Parathyroid adenoma (tissue), 2 donors: Measurements from ENCODE around the gene LYPLA2.

Source experiments
- H2AFZ ChIP-seq: fragments of 300-600 bp; sonication (generic); one replicate; pipeline ENCODE4 v1.7.0; 2017; ENCODE audit warnings: antibody characterized with exemption, mild to moderate bottlenecking
- H3K27ac ChIP-seq: fragments of 300-600 bp; sonication (generic); one replicate; pipeline ENCODE4 v1.7.0; 2017
- H3K27me3 ChIP-seq: fragments of 300-600 bp; sonication (generic); one replicate; pipeline ENCODE4 v1.7.0; 2017; ENCODE audit warnings: low read length; ENCODE audit not compliant: control insufficient read depth, insufficient read depth
- H3K36me3 ChIP-seq: fragments of 300-600 bp; sonication (generic); one replicate; pipeline ENCODE4 v1.7.0; 2017; ENCODE audit warnings: low read length; ENCODE audit not compliant: control insufficient read depth, insufficient read depth
- H3K4me1 ChIP-seq: fragments of 300-600 bp; sonication (generic); one replicate; pipeline ENCODE4 v1.7.0; 2017; ENCODE audit warnings: control low read depth
- H3K4me2 ChIP-seq: fragments of 300-600 bp; sonication (generic); one replicate; pipeline ENCODE4 v1.7.0; 2017; ENCODE audit warnings: low read length
- H3K4me3 ChIP-seq: fragments of 300-600 bp; sonication (generic); one replicate; pipeline ENCODE4 v1.7.0; 2017; ENCODE audit warnings: low read depth, low read length
- H3K79me2 ChIP-seq: fragments of 300-600 bp; sonication (generic); one replicate; pipeline ENCODE4 v1.7.0; 2017; ENCODE audit warnings: control low read depth
- H3K9ac ChIP-seq: fragments of 300-600 bp; sonication (generic); one replicate; pipeline ENCODE4 v1.7.0; 2017; ENCODE audit warnings: mild to moderate bottlenecking
- H3K9me3 ChIP-seq: fragments of 300-600 bp; sonication (generic); one replicate; pipeline ENCODE4 v1.7.0; 2017; ENCODE audit warnings: low read length; ENCODE audit not compliant: control insufficient read depth
- CTCF ChIP-seq: fragments of 300-600 bp; sonication (generic); IDR thresholded peaks from one replicate; pipeline ENCODE4 v1.7.0; 2017; ENCODE audit warnings: antibody characterized with exemption, mild to moderate bottlenecking
- donor health status: primary hyperparathyroidism.

LYPLA2 gene

DNA sequence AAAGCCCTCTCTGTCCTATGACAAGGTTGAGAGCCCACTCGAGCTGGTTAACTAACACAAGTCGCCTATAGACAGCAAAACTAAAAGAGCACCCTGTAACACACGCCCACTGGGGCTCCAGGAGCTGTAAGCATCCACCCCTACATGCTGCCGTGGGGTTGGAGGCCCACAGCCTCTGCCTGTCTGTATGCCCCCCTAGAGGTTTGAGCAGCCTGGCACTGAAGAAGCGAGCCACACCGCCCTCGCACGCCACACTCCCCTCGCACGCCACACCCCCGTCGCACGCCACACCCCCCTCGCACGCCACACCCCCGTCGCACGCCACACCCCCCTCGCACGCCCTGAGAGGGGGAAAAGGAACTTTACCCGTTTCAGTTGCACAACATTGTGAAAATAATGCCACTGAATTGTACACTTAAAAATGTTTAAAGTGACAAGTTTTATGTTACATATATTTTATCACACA lies 47.5 kb downstream of the LYPLA2 start:
- Histone ChIP-seq H3K27ac (no peak overlapping the region), H3K27me3 (no peaks in the 10 kb centered on the region), H3K79me2 (no peaks in the 10 kb centered on the region), H3K36me3 (no peaks in the 10 kb centered on the region), H3K9me3 (no peaks in the 10 kb centered on the region), H3K9ac (no peak overlapping the region), H3K4me3 (peak overlapping the region; percentile 34), H2AFZ (peak overlapping the region; percentile 64), H3K4me2 (peak overlapping the region; percentile 62), H3K4me1 (no peaks in the 10 kb centered on the region)
- no peak for TF ChIP-seq CTCF

- Histone ChIP-seq H3K4me2 (no peak overlapping the region), H3K79me2 (no peaks in the 10 kb centered on the region), H3K9me3 (no peaks in the 10 kb centered on the region), H3K4me1 (no peaks in the 10 kb centered on the region), H3K27ac (no peak overlapping the region), H2AFZ (no peak overlapping the region), H3K4me3 (no peak overlapping the region), H3K9ac (no peak overlapping the region), H3K36me3 (no peaks in the 10 kb centered on the region), H3K27me3 (no peaks in the 10 kb centered on the region)
- TF ChIP-seq CTCF, result no peak
Measured at GRCh38 chr1:23843644-23844043, 52.7 kb downstream of the LYPLA2 start.
